HG03442 (cell line): ENCODE data around the gene OLFML2B.

Experiments used
- ATAC-seq: cut with Tn5 transposase; IDR thresholded peaks from one replicate; pipeline ENCODE4 v1.9.1; 2021; ENCODE audit warnings: mild to moderate bottlenecking, moderate library complexity; ENCODE audit not compliant: unreplicated experiment

Gene OLFML2B

GRCh38 chr1:162008799-162009198, 14.9 kb downstream of the OLFML2B start:
- ATAC-seq, result no peak

- no peak for ATAC-seq
These were observed 16.2 kb downstream of the OLFML2B start for GRCh38 chr1:162007466-162007865.

- ATAC-seq, result no peak
These were observed 17.6 kb downstream of the OLFML2B start for GRCh38 chr1:162006081-162006480.

GRCh38 chr1:162004441-162004950, 19.2 kb downstream of the OLFML2B start:
- ATAC-seq, result no peak

GRCh38 chr1:162003830-162004215, 19.8 kb downstream of the OLFML2B start:
- ATAC-seq, result no peak

- ATAC-seq, result no peak
These were observed 20.4 kb downstream of the OLFML2B start for GRCh38 chr1:162003061-162003829.

DNA sequence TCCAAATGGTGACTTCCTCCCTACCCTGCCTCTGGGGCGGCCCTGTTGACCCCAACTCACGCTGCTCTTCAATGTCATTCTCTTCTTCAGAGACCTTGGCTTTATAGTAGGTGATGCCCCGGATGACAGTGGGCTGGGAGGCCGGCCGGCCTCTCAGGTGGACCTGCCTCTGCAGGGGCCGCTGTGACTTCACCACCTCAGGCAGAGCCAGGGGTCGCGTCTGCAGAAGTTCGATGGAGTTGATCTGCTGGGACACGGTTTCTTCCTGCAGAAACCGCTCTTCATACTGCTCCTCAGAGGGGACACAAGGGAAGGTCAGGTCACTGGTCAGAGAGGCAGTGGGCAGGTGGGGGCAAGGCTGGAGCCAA, 23.6 kb downstream of the OLFML2B start:
- ATAC-seq, result no peak

GRCh38 chr1:161999301-162000052, 24.2 kb downstream of the OLFML2B start:
- ATAC-seq, result no peak

DNA sequence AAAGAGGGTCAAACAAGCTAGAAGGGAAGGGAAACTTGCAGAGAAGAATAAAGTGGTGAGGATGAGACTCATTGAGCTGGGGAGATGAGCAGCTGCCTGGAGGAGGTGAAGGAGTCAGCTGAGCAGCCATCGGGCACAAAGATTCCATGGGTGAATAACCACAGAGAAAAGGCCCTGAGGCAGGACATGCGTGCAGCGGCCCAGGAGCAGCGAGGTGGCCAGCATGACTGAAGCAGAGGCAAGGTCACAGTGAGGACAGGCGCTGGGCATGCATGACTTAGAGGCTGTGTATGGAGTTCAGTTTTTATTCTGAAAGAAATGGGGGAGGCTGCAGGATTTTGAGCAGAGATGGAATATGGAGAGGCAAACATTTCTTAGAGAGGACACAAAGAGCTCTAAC, 24.9 kb downstream of the OLFML2B start:
- ATAC-seq, result no peak

GRCh38 chr1:161997152-161997551, 26.5 kb downstream of the OLFML2B start:
- no peak for ATAC-seq

DNA sequence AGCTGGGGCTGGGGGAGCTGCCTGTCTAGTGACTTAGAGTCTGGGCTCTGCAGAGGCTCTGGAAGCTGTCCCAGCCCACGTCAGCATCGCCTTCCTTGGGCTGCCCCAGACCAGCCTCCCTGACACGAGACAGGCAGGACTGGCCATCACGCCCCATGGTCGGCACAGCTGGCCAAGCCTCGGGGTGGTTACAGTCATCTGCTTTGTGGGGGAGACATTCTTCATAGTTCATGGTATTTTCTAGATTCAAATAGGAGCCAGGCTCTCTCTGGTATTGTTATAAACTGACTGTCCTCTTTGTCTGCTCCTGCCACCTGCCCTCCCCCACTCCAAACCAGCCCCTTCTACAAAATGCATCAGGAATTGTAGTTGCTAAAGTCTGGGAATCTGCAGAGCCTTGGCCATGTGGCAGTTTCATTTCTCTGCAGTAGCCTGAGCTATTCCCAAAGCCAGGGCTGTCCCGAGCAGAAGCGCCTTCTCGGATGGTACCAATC, 29.4 kb downstream of the OLFML2B start:
- no peak for ATAC-seq

GRCh38 chr1:161993576-161993975, 30.1 kb downstream of the OLFML2B start:
- no peak for ATAC-seq

GRCh38 chr1:161989786-161990185, 33.9 kb downstream of the OLFML2B start:
- no peak for ATAC-seq

DNA sequence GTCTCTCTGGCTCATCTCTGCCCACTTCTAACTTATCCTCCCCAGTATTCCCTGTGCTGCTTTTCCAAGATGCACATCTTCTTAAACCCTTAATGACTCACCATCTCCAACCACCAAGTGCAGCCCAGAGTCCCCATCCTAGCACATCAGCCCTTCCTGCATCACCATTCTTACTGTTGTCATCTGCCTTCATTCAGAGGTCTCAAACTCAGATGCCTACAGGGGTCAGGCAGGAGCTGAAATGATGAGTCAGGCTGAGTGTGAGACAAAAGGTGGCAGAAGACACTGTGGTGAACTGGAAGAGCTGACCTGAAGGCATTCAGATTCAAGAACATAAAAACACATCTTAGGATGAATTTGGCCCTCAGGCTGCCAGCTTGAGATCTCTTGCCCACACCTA, 34.6 kb downstream of the OLFML2B start:
- ATAC-seq, result no peak

GRCh38 chr1:161988413-161988812, 35.3 kb downstream of the OLFML2B start:
- no peak for ATAC-seq

GRCh38 chr1:161987872-161988271, 35.8 kb downstream of the OLFML2B start:
- ATAC-seq, result no peak

- no peak for ATAC-seq
These were observed 36.4 kb downstream of the OLFML2B start for GRCh38 chr1:161987303-161987702.

DNA sequence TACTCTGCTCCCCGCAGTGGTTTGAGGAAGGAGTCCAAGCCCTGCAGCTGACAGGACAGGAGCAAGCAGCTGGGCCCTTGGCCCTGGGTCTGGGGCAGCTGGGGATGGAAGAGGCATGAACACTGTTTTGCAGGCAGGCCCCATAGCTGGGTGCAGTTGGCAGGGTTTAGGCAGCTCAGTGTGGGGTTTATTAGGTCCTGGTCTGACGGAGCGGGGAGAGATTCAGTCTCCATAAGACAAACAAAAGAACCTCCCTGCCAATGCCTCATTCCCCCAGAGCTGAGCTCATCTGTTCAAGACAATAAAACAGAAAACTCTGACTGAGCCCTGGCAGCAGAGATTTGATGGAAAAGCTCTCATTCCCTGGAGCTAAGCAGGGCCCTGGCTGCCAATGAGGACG, 37.3 kb downstream of the OLFML2B start:
- ATAC-seq, result no peak

- no peak for ATAC-seq
These were observed 38.3 kb downstream of the OLFML2B start for GRCh38 chr1:161985301-161985822.

- ATAC-seq, result no peak
These were observed 39.9 kb downstream of the OLFML2B start for GRCh38 chr1:161983725-161984124.

DNA sequence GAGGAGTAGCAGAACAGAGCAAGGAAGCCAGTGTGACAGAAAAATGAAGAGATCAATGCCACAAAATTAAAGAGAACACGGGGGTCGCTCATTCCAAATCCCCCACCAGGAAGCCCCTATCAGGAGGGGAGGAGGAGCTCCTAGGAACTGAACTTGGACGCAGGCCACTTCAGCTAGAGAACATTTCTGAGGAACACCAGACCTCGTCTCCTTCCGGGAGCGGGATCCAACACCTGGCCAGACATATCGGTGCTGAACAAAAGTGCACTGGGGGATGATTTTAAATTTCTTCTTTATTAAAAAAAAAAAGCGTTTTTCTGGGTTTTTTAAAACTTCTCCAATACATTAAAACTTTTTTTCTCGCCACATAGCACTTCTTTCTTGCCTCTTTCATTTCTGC, 40.8 kb downstream of the OLFML2B start:
- no peak for ATAC-seq

DNA sequence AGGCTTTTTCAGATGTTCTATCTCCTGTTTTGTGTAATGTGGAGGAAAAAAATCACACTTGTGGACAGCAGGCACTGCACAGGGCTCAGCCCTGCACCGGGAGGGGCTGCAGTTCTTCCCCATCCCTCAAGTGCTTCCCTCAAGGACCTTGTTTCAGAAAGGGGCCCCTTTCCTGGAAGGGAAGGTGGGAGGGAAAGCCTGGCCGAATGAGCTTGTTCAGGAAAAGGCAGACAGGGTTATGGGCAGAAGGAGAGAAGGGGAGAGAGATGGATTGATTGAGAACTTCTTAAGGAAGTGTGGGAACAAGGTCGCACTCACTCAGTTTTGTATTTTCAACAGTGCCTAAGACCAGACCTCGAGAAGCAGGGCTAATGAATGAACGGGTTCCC, 41.2 kb downstream of the OLFML2B start:
- ATAC-seq, result no peak
